Uterus (tissue), 2 donors: ENCODE measurements around the gene GLRB.
"Not testable (repeated sequence)": the region's sequence is repeated elsewhere in the genome, so short reads cannot be mapped to it uniquely, and the experiment has no call there.

Experiments
- CTCF ChIP-seq, 4 experiments: fragments of 200-600 bp in 2 of 4; fragments of 450-650 bp in 2 of 4; sonication (generic) in 2 of 4; IDR thresholded peaks; one replicate each; pipeline ENCODE4 v1.5.1; 2016 to 2019; ENCODE audit warnings: antibody characterized with exemption in 4 of 4, mild to moderate bottlenecking in 2 of 4, moderate library complexity in 1 of 4
- POLR2A ChIP-seq, 2 donors: fragments of 450-650 bp; IDR thresholded peaks; one replicate each; pipeline ENCODE4 v1.6.1; 2016; ENCODE audit warnings: antibody characterized with exemption in 2 of 2, mild to moderate bottlenecking in 1 of 2, moderate library complexity in 1 of 2

GRCh38 chr4:157180268-157180667, 104.3 kb downstream of the GLRB start:
- TF ChIP-seq CTCF, POLR2A (IDR thresholded peaks at IDR 0.05): not testable (repeated sequence)
